Measurements from ENCODE around the gene GOLGA6L7. TPM values are rescaled to one million over a fixed set of nuclear protein-coding genes. Genes with fewer than 3 reads are reported as not detected.
"Not testable (repeated sequence)": the region's sequence is repeated elsewhere in the genome, so short reads cannot be mapped to it uniquely, and the experiment has no call there.

Gene GOLGA6L7
- total and polyA plus RNA-seq, 12 donors = not detected

- DNase-seq (no peak), ATAC-seq (peak in 1 of 8 donors; percentile 21)
- H3K27ac ChIP-seq = no peak overlapping the region
- H3K27me3 ChIP-seq = peaks cover 0 to 12% (median 0%) of the 10 kb centered on the region in 7 donors
- TF ChIP-seq CTCF (IDR thresholded peaks at IDR 0.05) = no peak
- H3K4me3 ChIP-seq = no peak overlapping the region
- no peaks in the 10 kb centered on the region for H3K4me1 ChIP-seq
- H3K36me3 ChIP-seq = no peaks in the 10 kb centered on the region
- WGBS, 2 donors = 86 to 90% methylated on average over 9 of the region's 9 CpGs
- intact Hi-C loops (cut with DNase I) = no loop called here
- H3K9me3 ChIP-seq = peaks cover 0 to 5% (median 0%) of the 10 kb centered on the region in 11 donors
Measured at GRCh38 chr15:28868744-28869345, 20.4 kb upstream of the GOLGA6L7 start.

- H3K4me1 ChIP-seq; intact Hi-C loops (cut with DNase I); DNase-seq; H3K9me3 ChIP-seq; H3K27me3 ChIP-seq; H3K36me3 ChIP-seq; H3K4me3 ChIP-seq; H3K27ac ChIP-seq: not testable (repeated sequence)
- peak in 1 of 8 donors; percentile 53 for ATAC-seq
- 90 to 94% methylated on average over 11 of the region's 11 CpGs for WGBS, 2 donors
Measured at GRCh38 chr15:28861589-28862293, 13.3 kb upstream of the GOLGA6L7 start.

- Histone ChIP-seq H3K4me1 (no peaks in the 10 kb centered on the region), H3K4me3 (no peak overlapping the region), H3K27me3 (no peaks in the 10 kb centered on the region), H3K9me3 (no peaks in the 10 kb centered on the region), H3K36me3 (peaks cover 0 to 8% (median 0%) of the 10 kb centered on the region in 9 donors), H3K27ac (no peak overlapping the region)
- no peak for TF ChIP-seq CTCF (IDR thresholded peaks at IDR 0.05)
- DNase-seq (peak in 1 of 2 donors; percentile 24), ATAC-seq (peak in 2 of 8 donors; percentile 69 to 91)
- WGBS, 2 donors = 77 to 81% methylated on average over 16 of the region's 16 CpGs
- intact Hi-C loops (cut with DNase I) = no loop called here
Measured at GRCh38 chr15:28861031-28861534, 12.6 kb upstream of the GOLGA6L7 start.

- intact Hi-C loops (cut with DNase I); H3K27ac ChIP-seq; H3K9me3 ChIP-seq; H3K27me3 ChIP-seq; DNase-seq; H3K4me1 ChIP-seq; H3K36me3 ChIP-seq; ATAC-seq; H3K4me3 ChIP-seq: not testable (repeated sequence)
- WGBS, 2 donors = 68 to 69% methylated on average over 2 of the region's 2 CpGs
Measured at GRCh38 chr15:28854578-28854977, 6.1 kb upstream of the GOLGA6L7 start.

- DNase-seq; ATAC-seq; H3K9me3 ChIP-seq; intact Hi-C loops (cut with DNase I); H3K27ac ChIP-seq; H3K4me1 ChIP-seq; H3K27me3 ChIP-seq; H3K4me3 ChIP-seq; H3K36me3 ChIP-seq: not testable (repeated sequence)
- 55 to 63% methylated on average over 5 of the region's 5 CpGs for WGBS, 2 donors
Measured at GRCh38 chr15:28853654-28854053, 5.2 kb upstream of the GOLGA6L7 start.

GRCh38 chr15:28849766-28850165 lies 1.3 kb upstream of the GOLGA6L7 start:
- WGBS, 2 donors = 92 to 98% methylated on average over 11 to 30 of the region's 31 CpGs
- DNase-seq; H3K9me3 ChIP-seq; H3K27me3 ChIP-seq; H3K27ac ChIP-seq; intact Hi-C loops (cut with DNase I); ATAC-seq; H3K4me3 ChIP-seq; H3K36me3 ChIP-seq; H3K4me1 ChIP-seq: not testable (repeated sequence)

- H3K4me1 ChIP-seq; H3K27me3 ChIP-seq; H3K36me3 ChIP-seq; H3K27ac ChIP-seq; H3K4me3 ChIP-seq; DNase-seq; ATAC-seq; H3K9me3 ChIP-seq; intact Hi-C loops (cut with DNase I): not testable (repeated sequence)
- 94 to 100% methylated on average over 1 to 12 of the region's 17 CpGs for WGBS, 2 donors
Measured at GRCh38 chr15:28849271-28849670, 827 bp upstream of the GOLGA6L7 start.

GRCh38 chr15:28847959-28848358 lies 485 bp downstream of the GOLGA6L7 start:
- DNase-seq; H3K36me3 ChIP-seq; H3K27ac ChIP-seq; H3K4me1 ChIP-seq; H3K9me3 ChIP-seq; H3K27me3 ChIP-seq; H3K4me3 ChIP-seq; intact Hi-C loops (cut with DNase I): not testable (repeated sequence)
- WGBS, 2 donors = 79 to 90% methylated on average over 7 to 9 of the region's 9 CpGs
- ATAC-seq = peak in 1 of 8 donors; percentile 61

- H3K27me3 ChIP-seq; H3K4me3 ChIP-seq; H3K27ac ChIP-seq; H3K9me3 ChIP-seq; ATAC-seq; DNase-seq; H3K36me3 ChIP-seq; H3K4me1 ChIP-seq; intact Hi-C loops (cut with DNase I): not testable (repeated sequence)
- 15 to 57% methylated on average over 2 to 5 of the region's 5 CpGs for WGBS, 2 donors
Measured at GRCh38 chr15:28847247-28847646, 1.2 kb downstream of the GOLGA6L7 start.

Data from heart right ventricle (tissue), 16 donors.